Mesendoderm (in vitro differentiated cells): ENCODE measurements around the gene SMS.
A peak's percentile ranks its signal among the peaks of the same experiment; 100 is the strongest.

Experiments
- DNase-seq: peaks from one replicate; pipeline ENCODE4 v3.0.0; 2013
- H2AK5ac ChIP-seq: 2 replicates; pipeline ENCODE4 v1.6.1; 2013; ENCODE audit warnings: low read length, inconsistent platforms
- H2BK120ac ChIP-seq: 2 replicates; pipeline ENCODE4 v1.6.1; 2013; ENCODE audit warnings: low read depth, mild to moderate bottlenecking, low read length, moderate library complexity, mixed read lengths
- H2BK15ac ChIP-seq: replicated peaks from 2 replicates; pipeline ENCODE4 v1.6.1; 2013; ENCODE audit warnings: low read depth, mild to moderate bottlenecking, moderate library complexity
- H2BK5ac ChIP-seq: 2 replicates; pipeline ENCODE4 v1.6.1; 2013; ENCODE audit warnings: low read length, inconsistent platforms
- H3K18ac ChIP-seq: 2 replicates; pipeline ENCODE4 v1.6.1; 2013; ENCODE audit warnings: mild to moderate bottlenecking, low read length, mixed read lengths
- H3K23ac ChIP-seq: one replicate; pipeline ENCODE4 v1.6.1; 2013; ENCODE audit warnings: low read length
- H3K27ac ChIP-seq: 2 replicates; pipeline ENCODE4 v1.5.1; 2013; ENCODE audit warnings: low read depth, mild to moderate bottlenecking, inconsistent platforms, low read length, moderate library complexity
- H3K27me3 ChIP-seq: 2 replicates; pipeline ENCODE4 v1.6.1; 2013; ENCODE audit warnings: low read length, control low read depth, mild to moderate bottlenecking, inconsistent platforms; ENCODE audit not compliant: insufficient read depth, poor library complexity
- H3K36me3 ChIP-seq: 2 replicates; pipeline ENCODE4 v1.6.1; 2013; ENCODE audit warnings: low read length, inconsistent platforms; ENCODE audit not compliant: control insufficient read depth, insufficient read depth
- H3K4ac ChIP-seq: one replicate; pipeline ENCODE4 v1.6.1; 2013; ENCODE audit warnings: low read depth, mild to moderate bottlenecking, low read length, moderate library complexity
- H3K4me1 ChIP-seq: 2 replicates; pipeline ENCODE4 v1.6.1; 2013; ENCODE audit warnings: low read depth, low read length, inconsistent platforms; ENCODE audit not compliant: control insufficient read depth
- H3K4me2 ChIP-seq: 2 replicates; pipeline ENCODE4 v1.6.1; 2013; ENCODE audit warnings: low read length
- H3K4me3 ChIP-seq: 2 replicates; pipeline ENCODE4 v1.5.1; 2013; ENCODE audit warnings: mild to moderate bottlenecking, low read length
- H3K56ac ChIP-seq: one replicate; pipeline ENCODE4 v1.6.1; 2013; ENCODE audit warnings: low read length
- H3K79me1 ChIP-seq: 2 replicates; pipeline ENCODE4 v1.6.1; 2013; ENCODE audit warnings: low read length, inconsistent platforms
- H3K79me2 ChIP-seq: 2 replicates; pipeline ENCODE4 v1.6.1; 2013; ENCODE audit warnings: mild to moderate bottlenecking, low read length; ENCODE audit not compliant: control insufficient read depth, insufficient read depth
- H3K9ac ChIP-seq: 2 replicates; pipeline ENCODE4 v1.6.1; 2013; ENCODE audit warnings: low read length, inconsistent platforms
- H4K5ac ChIP-seq: one replicate; pipeline ENCODE4 v1.6.1; 2013; ENCODE audit warnings: low read length
- H4K8ac ChIP-seq: one replicate; pipeline ENCODE4 v1.6.1; 2013; ENCODE audit warnings: low read depth, mild to moderate bottlenecking, control low read depth, low read length, moderate library complexity
- WGBS: extraction: QIAGEN DNeasy Blood & Tissue Kit; methylation state at CpG from one replicate; pipeline ENCODE4 v1.1.7; 2013; ENCODE audit warnings: low lambda C conversion rate, missing lambda C conversion rate; ENCODE audit not compliant: insufficient coverage; ENCODE audit errors: extremely low coverage; 5-methylcytosine and 5-hydroxymethylcytosine counted together

The SMS gene

DNA sequence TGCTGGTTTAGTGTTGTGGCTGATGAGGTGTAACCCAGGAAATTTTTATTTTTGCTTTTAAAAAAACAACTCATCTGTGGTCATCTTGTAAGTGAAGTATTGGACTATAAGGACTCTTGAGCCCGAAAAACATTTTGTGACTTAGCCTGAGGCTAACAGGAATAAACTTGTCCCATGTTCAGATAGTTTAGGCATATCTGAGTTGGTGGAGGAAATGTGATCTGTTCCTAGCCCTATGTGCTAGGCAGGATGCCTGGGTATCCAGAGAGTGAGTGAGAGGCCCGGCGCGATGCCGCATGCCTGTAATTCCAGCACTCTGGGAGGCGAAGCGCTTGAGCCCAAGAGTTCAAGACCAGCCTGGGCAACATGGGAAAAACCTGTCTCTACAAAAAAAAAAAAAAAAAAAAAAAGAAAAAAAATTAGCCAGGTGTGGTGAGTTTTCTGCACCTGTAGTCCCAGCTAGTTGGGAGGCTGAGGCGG, 3.7 kb downstream of the SMS start:
- Histone ChIP-seq H3K36me3 (no peaks in the 10 kb centered on the region), H2BK15ac (no peak overlapping the region), H3K27me3 (no peaks in the 10 kb centered on the region), H4K5ac (no peak overlapping the region), H3K79me1 (no peaks in the 10 kb centered on the region), H2BK120ac (no peak overlapping the region), H3K9ac (no peak overlapping the region), H3K4me1 (peaks cover 3% of the 10 kb centered on the region), H3K18ac (no peak overlapping the region), H3K23ac (no peak overlapping the region), H2AK5ac (no peak overlapping the region), H3K56ac (no peak overlapping the region), H3K27ac (no peak overlapping the region), H2BK5ac (no peak overlapping the region), H3K79me2 (peaks cover 55% of the 10 kb centered on the region), H4K8ac (no peak overlapping the region), H3K4me3 (no peak overlapping the region), H3K4me2 (no peak overlapping the region), H3K4ac (no peak overlapping the region)
- WGBS = no CpG with 5 or more reads among the region's 8 CpGs
- peak; percentile 53 for DNase-seq

- no peak overlapping the region for H2BK15ac ChIP-seq
- no peak overlapping the region for H4K8ac ChIP-seq
- peak overlapping the region; percentile 18 for H3K18ac ChIP-seq
- WGBS = no CpG with 5 or more reads among the region's 7 CpGs
- no peak overlapping the region for H2AK5ac ChIP-seq
- no peaks in the 10 kb centered on the region for H3K36me3 ChIP-seq
- peak overlapping the region; percentile 32 for H3K9ac ChIP-seq
- no peaks in the 10 kb centered on the region for H3K27me3 ChIP-seq
- peak; percentile 84 for DNase-seq
- no peaks in the 10 kb centered on the region for H3K79me1 ChIP-seq
- H4K5ac ChIP-seq = no peak overlapping the region
- no peak overlapping the region for H3K4me2 ChIP-seq
- no peak overlapping the region for H2BK120ac ChIP-seq
- H3K27ac ChIP-seq = peak overlapping the region; percentile 36
- no peak overlapping the region for H3K4ac ChIP-seq
- no peak overlapping the region for H3K4me3 ChIP-seq
- H3K79me2 ChIP-seq = peaks cover 71% of the 10 kb centered on the region
- H3K56ac ChIP-seq = peak overlapping the region; percentile 56
- H3K23ac ChIP-seq = no peak overlapping the region
- H2BK5ac ChIP-seq = no peak overlapping the region
- peaks cover 3% of the 10 kb centered on the region for H3K4me1 ChIP-seq
Observed at GRCh38 chrX:21946925-21947641, 6.6 kb downstream of the SMS start.

DNA sequence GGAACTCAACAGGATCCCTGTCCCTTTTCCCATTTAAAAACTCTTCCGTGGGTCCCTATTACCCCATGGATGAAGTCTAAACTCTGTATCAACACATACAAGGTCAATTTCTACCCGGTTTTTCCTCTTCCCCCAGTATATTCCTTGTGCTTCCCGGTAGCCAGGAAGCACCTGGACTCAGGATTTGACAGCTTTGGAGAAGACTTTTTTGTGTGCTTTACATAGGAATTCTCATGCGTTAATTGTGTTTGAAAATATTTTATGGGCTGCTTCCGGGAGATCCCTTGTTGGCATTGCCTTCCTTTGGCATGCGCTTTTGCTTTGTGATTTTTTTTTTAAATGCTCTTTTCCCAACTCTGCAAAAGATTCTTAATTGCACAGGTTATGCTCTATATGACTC, 7.2 kb downstream of the SMS start:
- H2BK15ac ChIP-seq = no peak overlapping the region
- H3K36me3 ChIP-seq = no peaks in the 10 kb centered on the region
- H3K4me2 ChIP-seq = no peak overlapping the region
- no peak overlapping the region for H3K4me3 ChIP-seq
- H4K5ac ChIP-seq = no peak overlapping the region
- H3K27ac ChIP-seq = peak overlapping the region; percentile 36
- peak overlapping the region; percentile 56 for H3K56ac ChIP-seq
- no peak overlapping the region for H3K23ac ChIP-seq
- peaks cover 69% of the 10 kb centered on the region for H3K79me2 ChIP-seq
- H3K79me1 ChIP-seq = no peaks in the 10 kb centered on the region
- WGBS = no CpG with 5 or more reads among the region's 6 CpGs
- H3K4ac ChIP-seq = no peak overlapping the region
- no peak overlapping the region for H2AK5ac ChIP-seq
- H2BK120ac ChIP-seq = no peak overlapping the region
- no peaks in the 10 kb centered on the region for H3K27me3 ChIP-seq
- peak overlapping the region; percentile 18 for H3K18ac ChIP-seq
- no peak overlapping the region for H3K9ac ChIP-seq
- DNase-seq = no peak
- H3K4me1 ChIP-seq = peaks cover 3% of the 10 kb centered on the region
- no peak overlapping the region for H4K8ac ChIP-seq
- H2BK5ac ChIP-seq = no peak overlapping the region

- no peaks in the 10 kb centered on the region for H3K79me1 ChIP-seq
- H4K8ac ChIP-seq = no peak overlapping the region
- no peak for DNase-seq
- no peak overlapping the region for H3K4me3 ChIP-seq
- H2BK120ac ChIP-seq = no peak overlapping the region
- H2AK5ac ChIP-seq = no peak overlapping the region
- no peaks in the 10 kb centered on the region for H3K36me3 ChIP-seq
- H4K5ac ChIP-seq = no peak overlapping the region
- H3K23ac ChIP-seq = no peak overlapping the region
- no peak overlapping the region for H3K4me2 ChIP-seq
- no peak overlapping the region for H2BK5ac ChIP-seq
- no peak overlapping the region for H2BK15ac ChIP-seq
- no peak overlapping the region for H3K4ac ChIP-seq
- peaks cover 64% of the 10 kb centered on the region for H3K79me2 ChIP-seq
- H3K56ac ChIP-seq = no peak overlapping the region
- H3K9ac ChIP-seq = no peak overlapping the region
- no peaks in the 10 kb centered on the region for H3K27me3 ChIP-seq
- H3K18ac ChIP-seq = no peak overlapping the region
- H3K27ac ChIP-seq = no peak overlapping the region
- peaks cover 3% of the 10 kb centered on the region for H3K4me1 ChIP-seq
- WGBS = no CpG with 5 or more reads among the region's 8 CpGs
Observed at GRCh38 chrX:21948897-21949578, 8.5 kb downstream of the SMS start.

DNA sequence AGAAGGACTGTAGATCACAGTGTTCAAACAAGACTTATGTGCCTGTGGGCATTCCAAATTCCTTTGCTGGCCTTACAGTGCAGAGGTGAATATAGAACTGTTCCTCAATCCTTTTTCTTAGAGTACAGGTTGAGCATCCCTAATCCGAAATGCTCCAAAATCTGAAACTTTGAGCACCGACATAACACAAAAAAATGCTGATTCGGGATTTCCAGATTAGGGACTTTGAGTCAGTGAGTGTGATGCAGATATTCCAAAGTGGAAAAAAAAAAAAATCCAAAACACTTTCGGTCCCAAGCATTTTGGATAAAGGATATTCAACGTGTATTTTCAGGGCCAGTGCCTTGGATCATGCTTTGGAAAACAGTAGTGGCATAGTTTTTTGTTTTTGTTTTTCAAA, 9.2 kb downstream of the SMS start:
- Histone ChIP-seq H3K79me1 (no peaks in the 10 kb centered on the region), H3K56ac (no peak overlapping the region), H3K9ac (no peak overlapping the region), H2AK5ac (no peak overlapping the region), H2BK5ac (no peak overlapping the region), H4K5ac (no peak overlapping the region), H3K79me2 (peaks cover 65% of the 10 kb centered on the region), H3K23ac (no peak overlapping the region), H2BK15ac (no peak overlapping the region), H3K4me1 (peaks cover 3% of the 10 kb centered on the region), H3K27me3 (no peaks in the 10 kb centered on the region), H2BK120ac (no peak overlapping the region), H4K8ac (no peak overlapping the region), H3K36me3 (no peaks in the 10 kb centered on the region), H3K4me3 (no peak overlapping the region), H3K4ac (no peak overlapping the region), H3K4me2 (no peak overlapping the region), H3K27ac (no peak overlapping the region), H3K18ac (no peak overlapping the region)
- DNase-seq = no peak
- WGBS = no CpG with 5 or more reads among the region's 5 CpGs
